CD4-positive, alpha-beta T cell (primary cell): ENCODE data around the gene MAP3K9. TPM values are rescaled to one million over a fixed set of nuclear protein-coding genes. Genes with fewer than 3 reads are reported as not detected.

ENCODE experiments used
- ATAC-seq: fragments of 200-7000 bp; cut with Tn5 transposase; one replicate; pipeline ENCODE4 v1.10.0; 2022; ENCODE audit warnings: mild to moderate bottlenecking; ENCODE audit not compliant: poor library complexity
- CTCF ChIA-PET: fragments of 350-600 bp; sonication (Branson Sonifier 250); formaldehyde crosslinking; loops from one replicate; lab custom pipeline; 2021; ENCODE audit warnings: antibody characterized with exemption, inconsistent platforms; lab: Charles Lee
- POLR2A ChIA-PET: fragments of 350-600 bp; sonication (Branson Sonifier 250); formaldehyde crosslinking; loops from one replicate; lab custom pipeline; 2021; ENCODE audit warnings: antibody characterized with exemption, inconsistent platforms; lab: Charles Lee
- DNase-seq, 14 experiments: peaks; one replicate each; pipeline ENCODE4 v3.0.0-alpha.2; 2013 to 2020; ENCODE audit warnings: mixed read lengths in 2 of 14
- H3K27ac ChIP-seq, 2 donors: one replicate each; pipeline versions ENCODE4 v1.5.1 to v1.7.0; 2013; ENCODE audit warnings: low read length in 2 of 2, low read depth in 1 of 2, mild to moderate bottlenecking in 1 of 2
- H3K27me3 ChIP-seq, 2 experiments: 1 replicate in 1 of 2; 2 replicates in 1 of 2; pipeline versions ENCODE4 v1.6.1 to v1.7.0; 2013; ENCODE audit warnings: low read length in 2 of 2, control low read depth in 1 of 2, mild to moderate bottlenecking in 1 of 2, moderate library complexity in 1 of 2; ENCODE audit not compliant: insufficient read depth in 2 of 2, control insufficient read depth in 1 of 2
- H3K36me3 ChIP-seq: one replicate; pipeline ENCODE4 v1.6.1; 2013; ENCODE audit warnings: low read length, control low read depth; ENCODE audit not compliant: insufficient read depth
- H3K4me1 ChIP-seq: one replicate; pipeline ENCODE4 v1.6.1; 2013; ENCODE audit warnings: low read length, control low read depth; ENCODE audit not compliant: insufficient read depth
- H3K4me3 ChIP-seq: one replicate; pipeline ENCODE4 v1.5.1; 2013; ENCODE audit warnings: mild to moderate bottlenecking, low read length, moderate library complexity
- H3K9me3 ChIP-seq, 2 experiments: 1 replicate in 1 of 2; 2 replicates in 1 of 2; pipeline versions ENCODE4 v1.6.1 to v1.7.0; 2013; ENCODE audit warnings: low read length in 2 of 2, mild to moderate bottlenecking in 2 of 2, control low read depth in 1 of 2, moderate library complexity in 1 of 2; ENCODE audit not compliant: control insufficient read depth in 1 of 2, insufficient read depth in 1 of 2
- H3K27ac Mint-ChIP-seq: one replicate; pipeline ENCODE4 v1.8.0; 2020; ENCODE audit warnings: mixed read lengths
- H3K27me3 Mint-ChIP-seq: one replicate; pipeline ENCODE4 v1.8.0; 2021; ENCODE audit warnings: mixed read lengths
- H3K36me3 Mint-ChIP-seq: one replicate; pipeline ENCODE4 v1.8.0; 2021; ENCODE audit warnings: low read depth, mixed read lengths
- H3K4me1 Mint-ChIP-seq: one replicate; pipeline ENCODE4 v1.8.0; 2021; ENCODE audit warnings: low read depth, mixed read lengths
- H3K4me3 Mint-ChIP-seq: one replicate; pipeline ENCODE4 v1.8.0; 2020; ENCODE audit warnings: mild to moderate bottlenecking, mixed read lengths
- H3K9me3 Mint-ChIP-seq: one replicate; pipeline ENCODE4 v1.8.0; 2020; ENCODE audit warnings: mixed read lengths
- intact Hi-C, 2 experiments: fragments of 100-400 bp; cut with DNase I in 1 of 2; cut with micrococcal nuclease in 1 of 2; formaldehyde crosslinking; loops; one replicate each; pipeline versions ENCODE4 v1.15.1 to v1.9.0; 2023 to 2025; cut with DNase I, micrococcal nuclease
- total RNA-seq, 174 experiments: library from RNA in 2 of 174; stranded (reverse) in 2 of 174; gene quantifications; one replicate each; pipeline ENCODE4 v1.2.3 and lab custom pipeline; 2021 to 2026
- TF ChIP-seq, protein P1 (sequence below): fragments of 200-600 bp; IDR thresholded peaks from one replicate; pipeline ENCODE4 v1.8.0; 2022; ENCODE audit warnings: antibody characterized with exemption, mild to moderate bottlenecking

The MAP3K9 gene
- total RNA-seq, 2 experiments from 2014 or later = 5.9 to 6.3 TPM

DNA sequence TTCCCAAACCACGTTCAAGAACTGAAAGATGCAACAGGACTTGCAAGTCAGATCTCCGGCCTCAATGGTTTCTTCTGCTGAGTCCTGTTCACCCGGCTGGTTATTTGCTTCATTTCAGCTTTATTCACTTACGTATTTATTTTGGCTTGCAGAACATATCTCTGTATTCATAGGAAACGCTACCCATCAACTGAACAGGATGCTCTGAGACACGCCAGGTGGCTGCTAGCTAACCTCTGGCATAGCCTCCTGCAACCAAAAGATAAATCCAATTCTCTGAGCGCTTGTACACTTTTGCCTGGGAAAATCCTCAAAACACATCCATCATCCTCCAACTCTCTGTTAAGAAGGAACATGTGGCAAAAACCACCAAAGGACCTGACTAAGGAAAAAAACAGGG lies 17.3 kb downstream of the MAP3K9 start:
- H3K36me3 ChIP-seq = peaks cover 7% of the 10 kb centered on the region
- DNase-seq (no peak), ATAC-seq (no peak)
- Mint-ChIP-seq H3K4me1 (no peaks in the 10 kb centered on the region), H3K27ac (no peak overlapping the region), H3K36me3 (peaks cover 4% of the 10 kb centered on the region), H3K27me3 (no peaks in the 10 kb centered on the region), H3K4me3 (no peak overlapping the region), H3K9me3 (no peaks in the 10 kb centered on the region)
- no peak overlapping the region for H3K4me3 ChIP-seq
- TF ChIP-seq, protein P1, sequence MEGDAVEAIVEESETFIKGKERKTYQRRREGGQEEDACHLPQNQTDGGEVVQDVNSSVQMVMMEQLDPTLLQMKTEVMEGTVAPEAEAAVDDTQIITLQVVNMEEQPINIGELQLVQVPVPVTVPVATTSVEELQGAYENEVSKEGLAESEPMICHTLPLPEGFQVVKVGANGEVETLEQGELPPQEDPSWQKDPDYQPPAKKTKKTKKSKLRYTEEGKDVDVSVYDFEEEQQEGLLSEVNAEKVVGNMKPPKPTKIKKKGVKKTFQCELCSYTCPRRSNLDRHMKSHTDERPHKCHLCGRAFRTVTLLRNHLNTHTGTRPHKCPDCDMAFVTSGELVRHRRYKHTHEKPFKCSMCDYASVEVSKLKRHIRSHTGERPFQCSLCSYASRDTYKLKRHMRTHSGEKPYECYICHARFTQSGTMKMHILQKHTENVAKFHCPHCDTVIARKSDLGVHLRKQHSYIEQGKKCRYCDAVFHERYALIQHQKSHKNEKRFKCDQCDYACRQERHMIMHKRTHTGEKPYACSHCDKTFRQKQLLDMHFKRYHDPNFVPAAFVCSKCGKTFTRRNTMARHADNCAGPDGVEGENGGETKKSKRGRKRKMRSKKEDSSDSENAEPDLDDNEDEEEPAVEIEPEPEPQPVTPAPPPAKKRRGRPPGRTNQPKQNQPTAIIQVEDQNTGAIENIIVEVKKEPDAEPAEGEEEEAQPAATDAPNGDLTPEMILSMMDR = no peak
- CTCF ChIA-PET = no interaction called here
- no peaks in the 10 kb centered on the region for H3K27me3 ChIP-seq
- no peaks in the 10 kb centered on the region for H3K9me3 ChIP-seq
- H3K27ac ChIP-seq = no peak overlapping the region
- H3K4me1 ChIP-seq = no peaks in the 10 kb centered on the region
- POLR2A ChIA-PET = no interaction called here
- intact Hi-C loops = no loop called here

DNA sequence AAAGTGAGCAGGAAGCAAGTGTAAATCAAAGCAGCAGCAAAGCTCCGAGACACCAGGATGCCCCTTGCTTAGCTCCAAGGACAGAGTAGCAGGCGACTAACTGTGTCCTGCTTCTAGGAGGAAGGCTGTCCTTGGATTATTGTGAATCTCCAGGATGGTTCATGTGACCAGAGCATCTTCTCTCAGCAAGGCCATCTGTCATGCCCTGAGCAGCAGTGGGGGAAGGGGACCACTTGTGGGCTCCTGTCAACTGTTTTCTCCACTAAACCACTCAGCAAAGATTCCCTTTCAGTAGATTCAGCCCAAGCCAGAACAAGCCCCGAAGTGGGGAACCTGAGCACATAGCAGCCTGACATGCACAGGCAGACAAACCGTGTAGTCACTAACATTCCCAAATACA lies 19.4 kb downstream of the MAP3K9 start:
- intact Hi-C loops = no loop called here
- no peak for DNase-seq
- no peaks in the 10 kb centered on the region for H3K4me1 ChIP-seq
- no peak for ATAC-seq
- Mint-ChIP-seq H3K4me3 (no peak overlapping the region), H3K27me3 (no peaks in the 10 kb centered on the region), H3K4me1 (no peaks in the 10 kb centered on the region), H3K9me3 (no peaks in the 10 kb centered on the region), H3K27ac (no peak overlapping the region), H3K36me3 (peaks cover 4% of the 10 kb centered on the region)
- H3K36me3 ChIP-seq = peaks cover 7% of the 10 kb centered on the region
- H3K4me3 ChIP-seq = no peak overlapping the region
- CTCF ChIA-PET = interaction anchor here (0.6 to 1.2 kb wide), 2 partner anchors 19 to 948 kb away, joined by 3 read pairs; partner anchors contain the start of gene MAP3K9
- no peaks in the 10 kb centered on the region for H3K9me3 ChIP-seq
- POLR2A ChIA-PET = no interaction called here
- H3K27ac ChIP-seq = no peak overlapping the region
- TF ChIP-seq, protein P1 = no peak
- no peaks in the 10 kb centered on the region for H3K27me3 ChIP-seq

GRCh38 chr14:70789361-70789760 lies 20.0 kb downstream of the MAP3K9 start:
- H3K27ac Mint-ChIP-seq = no peak overlapping the region
- Histone ChIP-seq H3K4me3 (no peak overlapping the region), H3K27ac (no peak overlapping the region), H3K27me3 (no peaks in the 10 kb centered on the region), H3K4me1 (no peaks in the 10 kb centered on the region), H3K36me3 (peaks cover 7% of the 10 kb centered on the region), H3K9me3 (no peaks in the 10 kb centered on the region)
- ATAC-seq = no peak
- POLR2A ChIA-PET = no interaction called here
- no peaks in the 10 kb centered on the region for H3K4me1 Mint-ChIP-seq
- no peak for DNase-seq
- H3K36me3 Mint-ChIP-seq = peaks cover 4% of the 10 kb centered on the region
- no peaks in the 10 kb centered on the region for H3K9me3 Mint-ChIP-seq
- TF ChIP-seq, protein P1 = no peak
- no peak overlapping the region for H3K4me3 Mint-ChIP-seq
- intact Hi-C loops = no loop called here
- CTCF ChIA-PET = interaction anchor here (1.2 kb wide), 1 partner anchor 20 kb away, joined by 3 read pairs; the partner anchor contains the start of gene MAP3K9
- no peaks in the 10 kb centered on the region for H3K27me3 Mint-ChIP-seq
